ENCODE results near the gene POM121. TPM values are rescaled to one million over a fixed set of nuclear protein-coding genes. Genes with fewer than 3 reads are reported as not detected.
"Not testable (repeated sequence)": the region's sequence is repeated elsewhere in the genome, so short reads cannot be mapped to it uniquely, and the experiment has no call there.

Gene POM121
- total RNA-seq, 1 experiment from 2014 or later, result 3.2 TPM

- DNase-seq (ENCODE audit: low spot score); in situ Hi-C loops (cut with HindIII; ENCODE audit: low sequenced_read_pairs): not testable (repeated sequence)
Measured at GRCh38 chr7:72976434-72976833, 51.5 kb downstream of the POM121 start.

DNA sequence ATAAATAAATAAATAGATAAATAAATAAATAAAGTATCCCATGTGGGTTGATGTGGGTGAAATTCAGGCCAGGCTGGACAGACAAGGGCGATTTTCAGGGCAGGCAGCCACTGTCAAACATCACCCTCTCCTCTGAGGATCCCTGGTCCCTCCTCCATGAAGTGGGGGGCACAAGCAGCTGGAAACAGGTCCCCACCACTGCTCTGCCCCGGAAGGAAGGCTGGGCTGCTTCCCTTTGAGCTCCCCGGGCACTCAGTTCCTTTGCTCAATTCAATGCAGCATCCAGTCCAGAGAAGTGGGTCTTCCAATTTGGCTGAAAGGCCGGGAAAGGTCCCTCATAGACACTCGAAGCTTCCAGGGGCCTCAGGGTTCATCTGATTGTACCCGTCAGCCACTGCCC is 55.5 kb downstream of the POM121 start:
- in situ Hi-C loops (cut with HindIII; ENCODE audit: low sequenced_read_pairs); DNase-seq (ENCODE audit: low spot score): not testable (repeated sequence)

DNA sequence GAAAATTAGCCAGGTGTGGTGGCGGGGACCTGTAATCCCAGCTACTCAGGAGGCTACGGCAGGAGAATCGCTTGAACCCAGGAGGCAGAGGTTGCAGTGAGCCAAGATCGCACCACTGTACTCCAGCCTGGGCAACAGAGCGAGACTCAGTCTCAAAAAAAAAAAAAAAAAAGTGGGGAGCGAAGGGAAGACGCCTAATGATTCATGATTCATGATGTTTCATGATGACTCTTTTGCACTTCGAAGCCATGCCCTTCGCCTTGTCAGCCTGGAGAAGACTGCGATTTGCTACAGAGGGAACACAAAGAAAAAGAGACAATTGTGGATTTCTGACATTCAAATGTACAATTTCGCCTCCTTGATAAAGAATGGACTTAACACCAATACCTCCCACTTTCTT is 57.2 kb downstream of the POM121 start:
- in situ Hi-C loops (cut with HindIII; ENCODE audit: low sequenced_read_pairs), result not testable (repeated sequence)

DNA sequence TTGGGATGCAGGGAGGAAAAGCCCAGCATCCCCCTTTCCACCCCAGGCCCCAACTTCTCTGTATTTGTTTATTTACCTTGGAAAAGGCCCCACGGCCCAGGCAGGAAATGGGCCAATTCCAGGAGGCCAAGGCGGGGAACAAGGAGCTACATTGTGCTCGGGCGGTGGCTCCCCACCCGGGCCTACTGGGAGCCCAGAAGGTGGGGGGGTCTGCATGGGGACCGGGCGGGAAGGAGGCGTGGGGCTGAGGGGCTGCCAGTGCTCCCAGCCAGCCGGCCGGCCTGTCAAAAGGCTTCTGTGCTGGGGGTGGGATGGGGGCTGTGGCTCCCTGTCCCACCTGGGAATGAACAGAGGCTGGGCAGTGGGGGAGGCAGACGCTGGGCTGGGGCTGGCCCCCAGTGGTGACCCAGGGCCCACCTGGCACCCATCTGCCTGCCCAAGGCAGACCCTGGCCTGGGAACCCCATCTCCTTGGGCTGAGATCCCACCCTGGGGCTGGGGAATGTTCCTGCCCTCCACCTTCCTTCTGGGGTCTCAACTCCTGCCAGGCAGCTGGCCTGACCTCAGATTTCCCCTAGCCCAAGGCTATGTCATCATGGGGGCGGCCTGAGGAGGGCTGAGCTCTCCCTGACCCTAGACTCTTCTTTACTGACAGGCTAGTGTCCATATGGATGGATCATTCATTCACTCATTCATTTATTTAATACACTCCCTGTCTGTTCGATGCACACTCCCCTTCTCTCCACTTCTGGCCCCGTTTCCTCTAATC is 65.4 kb downstream of the POM121 start:
- DNase-seq (ENCODE audit: low spot score); in situ Hi-C loops (cut with HindIII; ENCODE audit: low sequenced_read_pairs): not testable (repeated sequence)

More for the DNA sequence above, 57.2 kb downstream of the POM121 start:
- not testable (repeated sequence) for DNase-seq (ENCODE audit: low spot score)

DNA sequence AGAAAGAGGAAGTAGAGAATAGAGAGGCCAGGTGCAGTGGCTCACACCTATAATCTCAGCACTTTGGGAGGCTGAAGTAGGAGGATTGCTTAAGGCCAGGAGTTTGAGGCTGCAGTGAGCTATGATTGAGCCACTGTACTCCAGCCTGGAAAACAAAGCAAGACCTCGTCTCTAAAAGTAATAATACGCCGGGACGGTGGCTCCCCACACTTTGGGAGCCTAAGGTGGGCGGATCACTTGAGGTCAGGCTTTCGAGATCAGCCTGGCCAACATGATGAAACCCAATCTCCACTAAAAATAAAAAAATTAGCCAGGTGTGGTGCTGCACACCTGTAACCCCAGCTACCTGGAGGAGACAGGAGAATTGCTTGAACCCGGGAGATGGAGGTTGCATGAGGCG is 70.6 kb downstream of the POM121 start:
- in situ Hi-C loops (cut with HindIII; ENCODE audit: low sequenced_read_pairs); DNase-seq (ENCODE audit: low spot score): not testable (repeated sequence)

DNA sequence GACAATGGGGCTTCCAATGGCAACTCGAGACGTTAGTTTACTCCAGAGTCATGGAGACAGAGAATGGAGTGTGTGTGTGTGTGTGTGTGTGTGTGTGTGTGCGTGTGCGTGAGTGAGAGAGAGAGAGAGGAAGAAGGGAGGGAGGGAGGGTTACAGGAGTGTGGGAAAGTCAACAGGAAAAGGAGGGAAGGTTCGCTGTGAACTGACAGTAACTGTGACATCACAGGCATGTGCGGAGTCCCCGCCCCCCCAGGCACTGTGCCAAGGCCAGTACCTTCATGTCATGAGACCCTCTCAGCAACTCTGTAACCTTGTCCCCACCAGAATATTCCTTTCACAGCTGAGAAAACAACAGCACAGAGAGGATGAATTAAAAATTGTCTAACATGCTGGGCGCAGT is 72.6 kb downstream of the POM121 start:
- DNase-seq (ENCODE audit: low spot score); in situ Hi-C loops (cut with HindIII; ENCODE audit: low sequenced_read_pairs): not testable (repeated sequence)

- in situ Hi-C loops (cut with HindIII; ENCODE audit: low sequenced_read_pairs); DNase-seq (ENCODE audit: low spot score): not testable (repeated sequence)
Measured at GRCh38 chr7:72997887-72998468, 73.1 kb downstream of the POM121 start.

Other genes starting within 250 kb of the POM121 start
- gene TYW1B, start 96.9 kb upstream of the POM121 start, total RNA-seq (2014; rRNA removed; shearing (Covaris generic)), result 0.61 and 0.80 TPM in 2 replicates
- gene TRIM74, start 44.4 kb downstream of the POM121 start, total RNA-seq (2014; rRNA removed; shearing (Covaris generic)), result 4.7 TPM in 1 of 2 replicates, not detected in the other
- gene SPDYE8, start 104.7 kb downstream of the POM121 start, total RNA-seq (2014; rRNA removed; shearing (Covaris generic)), result not detected in 2 replicates
- gene SPDYE11, start 132.8 kb downstream of the POM121 start, total RNA-seq (2014; rRNA removed; shearing (Covaris generic)), result not detected in 2 replicates
- gene SPDYE9, start 160.9 kb downstream of the POM121 start, total RNA-seq (2014; rRNA removed; shearing (Covaris generic)), result not detected in 2 replicates